Prostate gland (tissue), 2 donors: ENCODE results near the gene CCL4.

Experiments
- CTCF ChIP-seq, 4 experiments: fragments of 200-600 bp in 2 of 4; fragments of 450-650 bp in 2 of 4; sonication (generic) in 2 of 4; IDR thresholded peaks; 1 replicate in 3 of 4; 2 replicates in 1 of 4; pipeline ENCODE4 v1.5.1; 2016 to 2019; ENCODE audit warnings: antibody characterized with exemption in 4 of 4, mild to moderate bottlenecking in 2 of 4, moderate library complexity in 2 of 4
- POLR2AphosphoS5 ChIP-seq: sonication (generic); formaldehyde crosslinking; IDR thresholded peaks from one replicate; pipeline ENCODE4 v1.6.1; 2017; ENCODE audit warnings: antibody characterized with exemption

GRCh38 chr17:36152639-36153120 lies 49.1 kb downstream of the CCL4 start:
- TF ChIP-seq CTCF (IDR thresholded peaks at IDR 0.05): no peak
- no peak for TF ChIP-seq POLR2AphosphoS5
